Measurements from ENCODE around the gene DDX1.

Gene DDX1

DNA sequence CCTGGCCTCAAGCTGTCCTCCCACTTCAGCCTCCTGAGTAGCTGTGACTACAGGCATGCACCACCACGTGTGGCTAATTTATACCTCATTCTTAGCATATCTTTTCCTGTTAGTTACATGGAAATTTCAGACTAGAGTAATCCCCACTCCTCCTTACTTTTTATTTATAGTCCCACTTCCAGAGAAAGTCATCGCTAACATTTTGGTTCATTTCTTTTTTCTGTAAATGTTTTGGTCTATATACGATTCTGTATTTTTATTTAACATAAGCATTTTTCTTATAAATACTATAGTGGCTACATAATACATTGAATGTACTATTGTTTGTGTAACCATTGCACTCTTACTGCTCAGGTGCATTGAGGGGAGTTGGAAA, 42.3 kb downstream of the DDX1 start:
- POLR2A ChIA-PET: no interaction called here
- Histone ChIP-seq H3K9me3 (ENCODE audit: control insufficient read depth, insufficient read depth, low read depth, low read length) (no peaks in the 10 kb centered on the region), H3K36me3 (ENCODE audit: control insufficient read depth in 2 of 2, insufficient read depth in 1 of 2, low read length in 2 of 2) (peaks cover 47 to 80% of the 10 kb centered on the region in 2 experiments), H3K4me3 (ENCODE audit: low read depth, low read length) (no peak overlapping the region), H3K4me1 (ENCODE audit: control insufficient read depth, insufficient read depth, low read length) (no peaks in the 10 kb centered on the region), H3K27ac (ENCODE audit: extremely low read depth, low read depth, low read length) (no peak overlapping the region)
- CTCF ChIA-PET: interaction anchor here (0.6 kb wide), 1 partner anchor 115 kb away, joined by 3 read pairs; no protein-coding TSS in a partner anchor
- TF ChIP-seq ZNF624 (tag by site-specific recombination; IDR thresholded peaks at IDR 0.05) (no peak), KLF7 (tag by site-specific recombination; IDR thresholded peaks at IDR 0.05; ENCODE audit: borderline replicate concordance) (no peak), YY2 (tag by site-specific recombination; IDR thresholded peaks at IDR 0.05) (no peak), ZFP69B (tag by site-specific recombination; IDR thresholded peaks at IDR 0.05) (no peak), ZNF341 (tag by site-specific recombination; IDR thresholded peaks at IDR 0.05; ENCODE audit: low read depth) (no peak), ZNF416 (tag by site-specific recombination; IDR thresholded peaks at IDR 0.05) (no peak), KLF8 (tag by site-specific recombination; IDR thresholded peaks at IDR 0.05) (no peak), EGR2 (tag by site-specific recombination; IDR thresholded peaks at IDR 0.05; ENCODE audit: low read depth) (no peak), KLF16 (tag by site-specific recombination; IDR thresholded peaks at IDR 0.05) (no peak)
- TF ChIP-seq, protein P1, sequence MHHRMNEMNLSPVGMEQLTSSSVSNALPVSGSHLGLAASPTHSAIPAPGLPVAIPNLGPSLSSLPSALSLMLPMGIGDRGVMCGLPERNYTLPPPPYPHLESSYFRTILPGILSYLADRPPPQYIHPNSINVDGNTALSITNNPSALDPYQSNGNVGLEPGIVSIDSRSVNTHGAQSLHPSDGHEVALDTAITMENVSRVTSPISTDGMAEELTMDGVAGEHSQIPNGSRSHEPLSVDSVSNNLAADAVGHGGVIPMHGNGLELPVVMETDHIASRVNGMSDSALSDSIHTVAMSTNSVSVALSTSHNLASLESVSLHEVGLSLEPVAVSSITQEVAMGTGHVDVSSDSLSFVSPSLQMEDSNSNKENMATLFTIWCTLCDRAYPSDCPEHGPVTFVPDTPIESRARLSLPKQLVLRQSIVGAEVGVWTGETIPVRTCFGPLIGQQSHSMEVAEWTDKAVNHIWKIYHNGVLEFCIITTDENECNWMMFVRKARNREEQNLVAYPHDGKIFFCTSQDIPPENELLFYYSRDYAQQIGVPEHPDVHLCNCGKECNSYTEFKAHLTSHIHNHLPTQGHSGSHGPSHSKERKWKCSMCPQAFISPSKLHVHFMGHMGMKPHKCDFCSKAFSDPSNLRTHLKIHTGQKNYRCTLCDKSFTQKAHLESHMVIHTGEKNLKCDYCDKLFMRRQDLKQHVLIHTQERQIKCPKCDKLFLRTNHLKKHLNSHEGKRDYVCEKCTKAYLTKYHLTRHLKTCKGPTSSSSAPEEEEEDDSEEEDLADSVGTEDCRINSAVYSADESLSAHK (tag by site-specific recombination; IDR thresholded peaks at IDR 0.05): no peak

DNA sequence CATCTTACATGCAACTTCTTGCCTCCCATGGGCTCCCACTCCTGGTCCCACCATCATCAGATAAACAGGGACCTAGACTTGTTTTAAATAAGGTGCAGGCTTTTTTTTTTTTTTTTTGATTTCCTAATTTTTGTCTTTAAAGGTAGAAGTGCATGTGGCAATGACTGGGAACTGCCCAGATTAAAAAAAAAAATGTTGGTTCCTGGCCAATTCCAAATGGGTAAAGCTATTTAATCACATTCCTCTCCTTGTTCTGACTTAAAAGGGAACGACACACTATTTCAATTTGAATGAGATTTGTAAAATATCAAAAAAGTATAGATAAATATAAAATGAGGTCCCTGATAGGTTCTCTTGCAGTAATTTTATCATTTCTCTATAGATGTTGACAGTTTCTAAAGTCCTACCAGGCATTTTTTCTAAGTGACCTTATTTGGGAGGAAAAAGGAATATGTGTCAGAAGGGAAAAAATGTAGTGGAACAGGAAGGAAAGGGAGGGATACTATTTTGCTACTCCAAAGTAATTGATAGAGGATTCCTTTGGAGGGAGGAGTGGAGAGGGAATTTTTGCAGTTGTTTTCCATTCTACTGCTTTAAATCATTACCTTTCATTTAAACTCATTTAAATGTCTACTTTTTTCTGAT, 43.3 kb downstream of the DDX1 start:
- Histone ChIP-seq H3K36me3 (ENCODE audit: control insufficient read depth in 2 of 2, insufficient read depth in 1 of 2, low read length in 2 of 2) (peaks cover 38 to 72% of the 10 kb centered on the region in 2 experiments), H3K27ac (ENCODE audit: extremely low read depth, low read depth, low read length) (no peak overlapping the region), H3K4me3 (ENCODE audit: low read depth, low read length) (no peak overlapping the region), H3K9me3 (ENCODE audit: control insufficient read depth, insufficient read depth, low read depth, low read length) (no peaks in the 10 kb centered on the region), H3K4me1 (ENCODE audit: control insufficient read depth, insufficient read depth, low read length) (no peaks in the 10 kb centered on the region)
- ChIA-PET POLR2A (interaction anchor here (0.6 kb wide), 1 partner anchor 197 kb away, joined by 4 read pairs; no protein-coding TSS in a partner anchor), CTCF (interaction anchor here (0.7 to 1.3 kb wide), 3 partner anchors 223 to 853 kb away, joined by 3 to 4 read pairs (median 3); no protein-coding TSS in a partner anchor)
- TF ChIP-seq GLI2 (tag by site-specific recombination; IDR thresholded peaks at IDR 0.05; ENCODE audit: borderline replicate concordance, low read depth): no peak
- TF ChIP-seq EGR2 (tag by site-specific recombination; IDR thresholded peaks at IDR 0.05; ENCODE audit: low read depth): no peak
- TF ChIP-seq, protein P2, sequence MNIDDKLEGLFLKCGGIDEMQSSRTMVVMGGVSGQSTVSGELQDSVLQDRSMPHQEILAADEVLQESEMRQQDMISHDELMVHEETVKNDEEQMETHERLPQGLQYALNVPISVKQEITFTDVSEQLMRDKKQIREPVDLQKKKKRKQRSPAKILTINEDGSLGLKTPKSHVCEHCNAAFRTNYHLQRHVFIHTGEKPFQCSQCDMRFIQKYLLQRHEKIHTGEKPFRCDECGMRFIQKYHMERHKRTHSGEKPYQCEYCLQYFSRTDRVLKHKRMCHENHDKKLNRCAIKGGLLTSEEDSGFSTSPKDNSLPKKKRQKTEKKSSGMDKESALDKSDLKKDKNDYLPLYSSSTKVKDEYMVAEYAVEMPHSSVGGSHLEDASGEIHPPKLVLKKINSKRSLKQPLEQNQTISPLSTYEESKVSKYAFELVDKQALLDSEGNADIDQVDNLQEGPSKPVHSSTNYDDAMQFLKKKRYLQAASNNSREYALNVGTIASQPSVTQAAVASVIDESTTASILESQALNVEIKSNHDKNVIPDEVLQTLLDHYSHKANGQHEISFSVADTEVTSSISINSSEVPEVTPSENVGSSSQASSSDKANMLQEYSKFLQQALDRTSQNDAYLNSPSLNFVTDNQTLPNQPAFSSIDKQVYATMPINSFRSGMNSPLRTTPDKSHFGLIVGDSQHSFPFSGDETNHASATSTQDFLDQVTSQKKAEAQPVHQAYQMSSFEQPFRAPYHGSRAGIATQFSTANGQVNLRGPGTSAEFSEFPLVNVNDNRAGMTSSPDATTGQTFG (tag by site-specific recombination; IDR thresholded peaks at IDR 0.05; ENCODE audit: borderline replicate concordance): no peak
- TF ChIP-seq, protein P3, sequence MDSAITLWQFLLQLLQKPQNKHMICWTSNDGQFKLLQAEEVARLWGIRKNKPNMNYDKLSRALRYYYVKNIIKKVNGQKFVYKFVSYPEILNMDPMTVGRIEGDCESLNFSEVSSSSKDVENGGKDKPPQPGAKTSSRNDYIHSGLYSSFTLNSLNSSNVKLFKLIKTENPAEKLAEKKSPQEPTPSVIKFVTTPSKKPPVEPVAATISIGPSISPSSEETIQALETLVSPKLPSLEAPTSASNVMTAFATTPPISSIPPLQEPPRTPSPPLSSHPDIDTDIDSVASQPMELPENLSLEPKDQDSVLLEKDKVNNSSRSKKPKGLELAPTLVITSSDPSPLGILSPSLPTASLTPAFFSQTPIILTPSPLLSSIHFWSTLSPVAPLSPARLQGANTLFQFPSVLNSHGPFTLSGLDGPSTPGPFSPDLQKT (IDR thresholded peaks at IDR 0.05; ENCODE audit: borderline replicate concordance, low read depth, low read length): no peak
- TF ChIP-seq, protein P4, sequence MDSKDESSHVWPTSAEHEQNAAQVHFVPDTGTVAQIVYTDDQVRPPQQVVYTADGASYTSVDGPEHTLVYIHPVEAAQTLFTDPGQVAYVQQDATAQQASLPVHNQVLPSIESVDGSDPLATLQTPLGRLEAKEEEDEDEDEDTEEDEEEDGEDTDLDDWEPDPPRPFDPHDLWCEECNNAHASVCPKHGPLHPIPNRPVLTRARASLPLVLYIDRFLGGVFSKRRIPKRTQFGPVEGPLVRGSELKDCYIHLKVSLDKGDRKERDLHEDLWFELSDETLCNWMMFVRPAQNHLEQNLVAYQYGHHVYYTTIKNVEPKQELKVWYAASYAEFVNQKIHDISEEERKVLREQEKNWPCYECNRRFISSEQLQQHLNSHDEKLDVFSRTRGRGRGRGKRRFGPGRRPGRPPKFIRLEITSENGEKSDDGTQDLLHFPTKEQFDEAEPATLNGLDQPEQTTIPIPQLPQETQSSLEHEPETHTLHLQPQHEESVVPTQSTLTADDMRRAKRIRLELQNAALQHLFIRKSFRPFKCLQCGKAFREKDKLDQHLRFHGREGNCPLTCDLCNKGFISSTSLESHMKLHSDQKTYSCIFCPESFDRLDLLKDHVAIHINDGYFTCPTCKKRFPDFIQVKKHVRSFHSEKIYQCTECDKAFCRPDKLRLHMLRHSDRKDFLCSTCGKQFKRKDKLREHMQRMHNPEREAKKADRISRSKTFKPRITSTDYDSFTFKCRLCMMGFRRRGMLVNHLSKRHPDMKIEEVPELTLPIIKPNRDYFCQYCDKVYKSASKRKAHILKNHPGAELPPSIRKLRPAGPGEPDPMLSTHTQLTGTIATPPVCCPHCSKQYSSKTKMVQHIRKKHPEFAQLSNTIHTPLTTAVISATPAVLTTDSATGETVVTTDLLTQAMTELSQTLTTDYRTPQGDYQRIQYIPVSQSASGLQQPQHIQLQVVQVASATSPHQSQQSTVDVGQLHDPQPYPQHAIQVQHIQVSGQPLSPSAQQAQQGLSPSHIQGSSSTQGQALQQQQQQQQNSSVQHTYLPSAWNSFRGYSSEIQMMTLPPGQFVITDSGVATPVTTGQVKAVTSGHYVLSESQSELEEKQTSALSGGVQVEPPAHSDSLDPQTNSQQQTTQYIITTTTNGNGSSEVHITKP (tag by site-specific recombination; IDR thresholded peaks at IDR 0.05): no peak
- no peak for TF ChIP-seq ZNF785 (tag by site-specific recombination; IDR thresholded peaks at IDR 0.05)
- no peak for TF ChIP-seq ZNF175 (tag by site-specific recombination; IDR thresholded peaks at IDR 0.05)
- TF ChIP-seq ZNF311 (tag by site-specific recombination; IDR thresholded peaks at IDR 0.05; ENCODE audit: borderline replicate concordance): no peak
- TF ChIP-seq ZNF843 (tag by site-specific recombination; IDR thresholded peaks at IDR 0.05): no peak
- TF ChIP-seq ZBTB8A (tag by site-specific recombination; IDR thresholded peaks at IDR 0.05): no peak
- no peak for TF ChIP-seq ZNF555 (tag by site-specific recombination; conservative IDR thresholded peaks at IDR 0.05)
- no peak for TF ChIP-seq ZNF184 (tag by site-specific recombination; IDR thresholded peaks at IDR 0.05)
- no peak for TF ChIP-seq ZNF140 (tag by site-specific recombination; IDR thresholded peaks at IDR 0.05)
- TF ChIP-seq, protein P5, sequence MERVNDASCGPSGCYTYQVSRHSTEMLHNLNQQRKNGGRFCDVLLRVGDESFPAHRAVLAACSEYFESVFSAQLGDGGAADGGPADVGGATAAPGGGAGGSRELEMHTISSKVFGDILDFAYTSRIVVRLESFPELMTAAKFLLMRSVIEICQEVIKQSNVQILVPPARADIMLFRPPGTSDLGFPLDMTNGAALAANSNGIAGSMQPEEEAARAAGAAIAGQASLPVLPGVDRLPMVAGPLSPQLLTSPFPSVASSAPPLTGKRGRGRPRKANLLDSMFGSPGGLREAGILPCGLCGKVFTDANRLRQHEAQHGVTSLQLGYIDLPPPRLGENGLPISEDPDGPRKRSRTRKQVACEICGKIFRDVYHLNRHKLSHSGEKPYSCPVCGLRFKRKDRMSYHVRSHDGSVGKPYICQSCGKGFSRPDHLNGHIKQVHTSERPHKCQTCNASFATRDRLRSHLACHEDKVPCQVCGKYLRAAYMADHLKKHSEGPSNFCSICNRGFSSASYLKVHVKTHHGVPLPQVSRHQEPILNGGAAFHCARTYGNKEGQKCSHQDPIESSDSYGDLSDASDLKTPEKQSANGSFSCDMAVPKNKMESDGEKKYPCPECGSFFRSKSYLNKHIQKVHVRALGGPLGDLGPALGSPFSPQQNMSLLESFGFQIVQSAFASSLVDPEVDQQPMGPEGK (tag by site-specific recombination; IDR thresholded peaks at IDR 0.05): no peak
